GM20000 (cell line): ENCODE data around the gene KAZN.

Experiments
- DNase-seq: peaks from one replicate; pipeline ENCODE4 v3.0.0; 2012; ENCODE audit warnings: low spot score
- CTCF ChIP-seq: IDR thresholded peaks from 2 replicates; pipeline ENCODE4 v1.5.1; 2012; ENCODE audit warnings: mild to moderate bottlenecking, control low read depth; ENCODE audit errors: extremely low read depth, missing control alignments

KAZN gene

GRCh38 chr1:14699620-14700019 is 101.1 kb downstream of the KAZN start:
- TF ChIP-seq CTCF: no peak
- no peak for DNase-seq

- TF ChIP-seq CTCF: no peak
- DNase-seq: no peak
Observed at GRCh38 chr1:14704846-14705245, 106.4 kb downstream of the KAZN start.

GRCh38 chr1:14705824-14706223 is 107.3 kb downstream of the KAZN start:
- TF ChIP-seq CTCF: no peak
- DNase-seq: no peak

- TF ChIP-seq CTCF: no peak
- DNase-seq: no peak
Observed at GRCh38 chr1:14706631-14707030, 108.1 kb downstream of the KAZN start.

GRCh38 chr1:14707531-14708445 is 109.3 kb downstream of the KAZN start:
- no peak for TF ChIP-seq CTCF

GRCh38 chr1:14710331-14710730 is 111.8 kb downstream of the KAZN start:
- no peak for TF ChIP-seq CTCF
- DNase-seq: no peak

More at GRCh38 chr1:14707531-14708445, 109.3 kb downstream of the KAZN start:
- DNase-seq: no peak

- TF ChIP-seq CTCF: no peak
- no peak for DNase-seq
Observed at GRCh38 chr1:14712136-14712535, 113.7 kb downstream of the KAZN start.
